Non-pigmented ciliary epithelial cell (primary cell): ENCODE measurements around the gene PRKAB2.
"Not testable (repeated sequence)": the region's sequence is repeated elsewhere in the genome, so short reads cannot be mapped to it uniquely, and the experiment has no call there.

Experiments
- DNase-seq: peaks from one replicate; pipeline ENCODE4 v3.0.0-alpha.2; 2010; ENCODE audit warnings: low read depth

Gene PRKAB2

GRCh38 chr1:147172168-147173016, at the start of gene PRKAB2:
Gene PRKAB2, minus strand, starts transcription at chr1:147172470. Its CDS starts 326 bp downstream, at chr1:147172144.
- DNase-seq = peak; percentile 84

DNA sequence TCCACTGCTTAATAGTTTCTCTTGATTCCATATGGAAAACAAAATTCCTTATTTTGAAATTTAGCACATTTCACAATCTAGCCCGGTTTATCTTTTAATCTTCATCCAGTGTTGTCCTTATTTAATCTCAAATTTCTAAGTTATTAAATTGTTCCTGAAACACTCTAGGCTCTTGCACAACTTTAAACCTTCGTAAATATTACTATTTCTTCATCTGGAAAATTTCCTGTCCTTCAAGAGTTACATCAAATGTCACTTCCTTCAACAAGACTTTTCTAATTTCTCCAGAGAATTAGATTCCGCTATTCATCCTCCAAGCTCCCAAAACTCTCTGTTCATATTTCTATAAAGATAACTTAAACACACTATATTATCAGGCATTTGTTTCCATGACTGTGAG, 46.3 kb upstream of the PRKAB2 start:
- DNase-seq = no peak

- DNase-seq = no peak
Observed at GRCh38 chr1:147217141-147217540, 44.9 kb upstream of the PRKAB2 start.

- DNase-seq = no peak
Observed at GRCh38 chr1:147216124-147216523, 43.9 kb upstream of the PRKAB2 start.

- DNase-seq = no peak
Observed at GRCh38 chr1:147215540-147215916, 43.3 kb upstream of the PRKAB2 start.

- DNase-seq = no peak
Observed at GRCh38 chr1:147214842-147215539, 42.7 kb upstream of the PRKAB2 start.

- DNase-seq = no peak
Observed at GRCh38 chr1:147214325-147214724, 42.1 kb upstream of the PRKAB2 start.

DNA sequence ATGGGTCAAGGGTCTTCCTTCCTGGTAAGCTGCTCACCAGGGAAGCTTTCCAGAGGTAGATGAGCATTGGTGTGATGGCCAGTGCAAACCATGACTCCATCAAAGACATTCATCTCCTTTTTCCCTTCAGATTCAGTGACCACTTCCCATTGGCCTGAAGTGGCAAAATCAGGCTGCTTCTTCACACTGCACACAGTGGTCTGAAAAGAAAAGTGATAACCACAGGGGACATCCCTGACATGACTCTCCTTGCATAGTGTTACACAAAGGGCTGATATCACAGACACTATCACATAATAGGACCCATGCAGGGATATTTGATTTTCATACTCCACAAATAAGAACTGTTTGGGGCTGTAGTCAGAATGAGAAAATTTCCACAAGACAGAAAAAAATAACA, 41.0 kb upstream of the PRKAB2 start:
- DNase-seq = no peak

GRCh38 chr1:147211577-147211976, 39.3 kb upstream of the PRKAB2 start:
- DNase-seq = no peak

- no peak for DNase-seq
Observed at GRCh38 chr1:147210987-147211386, 38.7 kb upstream of the PRKAB2 start.

GRCh38 chr1:147209825-147210821, 37.9 kb upstream of the PRKAB2 start:
- no peak for DNase-seq

DNA sequence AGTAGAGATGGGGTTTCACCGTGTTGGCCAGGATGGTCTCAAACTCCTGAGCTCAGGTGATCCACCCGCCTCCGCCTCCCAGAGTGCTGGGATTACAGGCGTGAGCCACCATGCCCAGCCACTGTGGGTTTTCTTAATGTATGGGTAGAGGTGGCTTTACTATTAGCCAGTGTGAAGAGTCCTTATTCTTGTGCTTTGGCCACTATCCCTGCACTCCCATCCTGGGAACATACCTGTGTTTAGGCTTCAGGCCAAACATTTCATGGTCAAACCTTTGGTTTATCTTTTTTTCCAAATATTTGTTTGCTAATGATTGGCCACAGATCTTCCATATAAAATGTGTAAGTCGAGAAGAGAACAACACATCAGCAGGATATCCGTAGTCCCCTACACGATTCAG, 36.3 kb upstream of the PRKAB2 start:
- DNase-seq = no peak

DNA sequence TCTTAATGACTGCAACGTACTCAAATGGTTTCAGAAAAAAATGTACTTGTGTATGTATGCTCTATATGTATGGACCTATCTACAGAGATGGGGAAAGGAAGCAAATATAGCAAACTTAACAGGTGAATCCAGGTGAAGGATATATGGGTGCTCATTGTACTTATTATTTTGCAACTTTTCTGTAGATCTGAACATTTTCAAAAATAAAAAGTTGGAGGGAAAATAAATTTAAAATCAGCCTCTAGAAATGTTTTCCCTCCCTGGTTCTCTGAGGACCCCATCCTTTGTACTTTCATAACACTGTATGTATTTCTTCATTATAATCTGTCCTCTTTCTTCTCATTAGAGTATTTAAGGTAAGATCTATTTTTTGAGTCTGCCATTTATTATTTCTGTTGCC, 34.9 kb upstream of the PRKAB2 start:
- DNase-seq = no peak

DNA sequence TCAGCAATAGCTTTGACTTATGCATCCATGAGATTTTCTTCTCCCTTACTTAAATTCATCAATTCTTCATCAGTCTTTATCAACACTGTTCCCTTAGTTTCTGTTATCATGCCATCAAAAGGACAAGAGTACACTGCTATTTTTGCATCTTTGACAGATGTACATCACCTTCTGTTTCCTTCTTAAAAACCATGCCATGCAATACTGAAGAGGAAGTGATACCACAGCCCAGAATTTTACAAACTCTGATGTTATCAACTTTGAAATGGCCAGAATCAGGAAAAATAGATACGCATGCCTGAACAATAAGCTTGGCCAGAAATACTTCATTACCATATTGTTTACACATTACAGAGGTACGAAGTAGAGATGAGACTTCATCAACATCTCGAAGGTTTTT, 31.8 kb upstream of the PRKAB2 start:
- no peak for DNase-seq

GRCh38 chr1:147202576-147202975, 30.3 kb upstream of the PRKAB2 start:
- no peak for DNase-seq

DNA sequence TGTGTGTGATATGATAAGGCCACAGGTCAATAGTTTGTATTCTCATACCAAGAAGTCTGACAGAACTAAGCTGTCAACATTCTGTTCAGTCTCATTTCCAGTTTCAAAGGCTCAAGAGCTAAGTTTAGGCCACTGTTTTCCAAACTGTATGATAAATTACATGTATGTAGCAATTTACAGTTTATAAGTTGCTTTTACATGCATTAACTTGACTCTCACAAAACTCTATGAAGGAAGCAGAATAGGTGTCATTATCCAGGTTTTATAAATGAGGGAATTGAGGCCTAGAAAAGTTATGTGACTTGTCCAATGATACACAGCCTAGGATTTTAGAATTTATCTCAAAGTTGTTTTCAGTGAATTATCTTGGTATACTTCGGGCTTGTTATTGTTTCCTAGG, 29.5 kb upstream of the PRKAB2 start:
- DNase-seq = no peak

GRCh38 chr1:147201276-147201675, 29.0 kb upstream of the PRKAB2 start:
- no peak for DNase-seq

- DNase-seq = not testable (repeated sequence)
Observed at GRCh38 chr1:147197324-147197723, 25.1 kb upstream of the PRKAB2 start.

DNA sequence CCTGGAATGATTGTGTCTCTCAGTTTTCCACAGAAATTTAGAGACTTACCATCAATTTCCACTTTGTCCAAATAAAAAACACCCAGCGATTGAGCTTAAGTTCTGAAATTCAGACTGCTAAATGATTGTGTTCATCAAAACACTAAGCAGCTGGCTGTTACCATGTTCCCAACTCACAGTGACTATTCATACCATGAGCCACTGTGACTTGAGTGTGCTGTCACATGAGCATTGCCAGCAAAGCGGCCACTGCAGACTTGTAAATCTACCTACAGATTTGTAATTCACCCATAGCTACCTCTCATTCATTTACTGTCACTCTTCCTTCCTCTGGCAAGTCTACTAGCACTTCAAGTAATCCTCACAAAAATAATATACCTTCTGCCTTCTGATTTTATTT, 17.2 kb upstream of the PRKAB2 start:
- no peak for DNase-seq

DNA sequence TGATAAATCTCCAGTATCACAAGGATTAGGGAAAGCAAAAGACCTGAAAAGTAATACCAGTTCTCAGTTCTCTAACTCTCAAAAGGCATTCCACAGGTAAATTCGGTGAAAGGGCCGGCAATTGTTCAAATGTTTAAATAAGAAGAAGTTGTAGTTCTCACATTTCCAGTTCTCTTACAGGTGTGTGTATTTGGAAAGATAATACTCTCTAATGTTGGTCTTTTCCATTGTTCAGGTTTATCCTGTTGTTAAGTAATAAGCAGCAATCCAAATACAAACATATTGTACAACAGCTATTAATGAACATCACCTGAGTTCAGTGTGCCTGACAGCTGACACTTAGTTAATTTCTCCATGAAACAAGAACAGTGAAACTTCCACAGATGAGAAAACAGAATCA, 13.2 kb upstream of the PRKAB2 start:
- no peak for DNase-seq

GRCh38 chr1:147177611-147178380, 5.5 kb upstream of the PRKAB2 start:
- no peak for DNase-seq
